GM12878 (cell line): ENCODE measurements around the gene MTHFR. TPM values are rescaled to one million over a fixed set of nuclear protein-coding genes. Genes with fewer than 3 reads are reported as not detected.

ENCODE experiments used
- ATAC-seq: fragments of 200-7000 bp; cut with Tn5 transposase; 3 replicates; pipeline ENCODE4 v1.9.1; 2020; ENCODE audit warnings: mild to moderate bottlenecking, moderate library complexity
- BruUV-seq: library from RNA; stranded (reverse); fragments of 400-500 nt; replicated peaks from 2 replicates; lab custom pipeline; 2021; lab: Mats Ljungman, UMichigan
- CTCF ChIA-PET: fragments of 300-600 bp; sonication (Branson Sonifier 250); formaldehyde crosslinking; extraction: SDS; loops from one replicate; lab custom pipeline; 2021; ENCODE audit warnings: inconsistent platforms; lab: Yijun Ruan, JAX
- POLR2A ChIA-PET: fragments of 350-600 bp; formaldehyde crosslinking; extraction: SDS; loops from one replicate; lab custom pipeline; 2021; ENCODE audit warnings: inconsistent platforms; lab: Charles Lee
- RAD21 ChIA-PET: fragments of 300-600 bp; sonication (Branson Sonifier 250); formaldehyde crosslinking; loops from one replicate; lab custom pipeline; 2023; ENCODE audit warnings: antibody characterized with exemption; ENCODE audit not compliant: unreplicated experiment; lab: Charles Lee
- SMC1A ChIA-PET: fragments of 300-600 bp; sonication (Branson Sonifier 250); formaldehyde crosslinking; loops from one replicate; lab custom pipeline; 2023; ENCODE audit not compliant: unreplicated experiment, uncharacterized antibody; lab: Charles Lee
- DNase-seq: peaks from one replicate; pipeline ENCODE4 v3.0.0-alpha.2; 2011; ENCODE audit warnings: low read depth, low spot score
- FAIRE-seq: peaks from 3 replicates; lab custom pipeline; 2011; peaks lifted over from hg19 to GRCh38; lab: Jason Lieb, UNC
- H2AFZ ChIP-seq: 2 replicates; pipeline ENCODE4 v1.6.0; 2011; ENCODE audit warnings: low read depth, low read length, control low read depth; ENCODE audit not compliant: control insufficient read depth
- H3K27ac ChIP-seq: 2 replicates; pipeline ENCODE4 v1.5.1; 2011; ENCODE audit warnings: control low read depth; ENCODE audit not compliant: control insufficient read depth, insufficient read depth
- H3K27me3 ChIP-seq, 2 experiments: replicated peaks in 1 of 2; 2 replicates each; pipeline versions ENCODE4 v1.6.0 to v1.6.1; 2011; ENCODE audit warnings: low read length in 1 of 2; ENCODE audit not compliant: control insufficient read depth in 2 of 2, insufficient read depth in 2 of 2
- H3K36me3 ChIP-seq, 2 experiments: 2 replicates each; pipeline ENCODE4 v1.5.1; 2011; ENCODE audit warnings: low read length in 1 of 2; ENCODE audit not compliant: control insufficient read depth in 2 of 2, insufficient read depth in 2 of 2
- H3K4me1 ChIP-seq: 2 replicates; pipeline ENCODE4 v1.6.1; 2011; ENCODE audit warnings: mild to moderate bottlenecking, low read length, moderate library complexity, mixed read lengths; ENCODE audit not compliant: control insufficient read depth, insufficient read depth
- H3K4me2 ChIP-seq: 2 replicates; pipeline ENCODE4 v1.6.0; 2011; ENCODE audit warnings: control low read depth; ENCODE audit not compliant: control insufficient read depth, insufficient read depth
- H3K4me3 ChIP-seq: fragments of 200-600 bp; sonication (generic); 2 replicates; pipeline ENCODE4 v1.5.1; 2016
- H3K79me2 ChIP-seq: 2 replicates; pipeline ENCODE4 v1.6.0; 2011; ENCODE audit warnings: low read length; ENCODE audit not compliant: control insufficient read depth, insufficient read depth
- H3K9ac ChIP-seq: 2 replicates; pipeline ENCODE4 v1.8.0; 2011; ENCODE audit warnings: low read length, control low read depth, mixed read lengths; ENCODE audit not compliant: control insufficient read depth, insufficient read depth
- H3K9me3 ChIP-seq: replicated peaks from 3 replicates; pipeline ENCODE4 v1.5.1; 2011; ENCODE audit warnings: mild to moderate bottlenecking, low read length; ENCODE audit not compliant: control insufficient read depth, insufficient read depth
- H4K20me1 ChIP-seq: 2 replicates; pipeline ENCODE4 v1.6.0; 2011; ENCODE audit not compliant: control insufficient read depth, insufficient read depth
- ATF3 ChIP-seq: IDR thresholded peaks from 2 replicates; pipeline ENCODE4 v1.6.1; 2011; ENCODE audit warnings: low read depth, mild to moderate bottlenecking, low read length, moderate library complexity, borderline replicate concordance; ENCODE audit errors: extremely low read depth
- BHLHE40 ChIP-seq, 2 experiments: fragments of 450-650 bp in 1 of 2; IDR thresholded peaks; 2 replicates each; pipeline ENCODE4 v1.6.1; 2011 to 2017; ENCODE audit warnings: low read depth in 2 of 2, borderline replicate concordance in 1 of 2, improper control_type of control experiment in 1 of 2, low read length in 1 of 2, mild to moderate bottlenecking in 1 of 2
- KDM1A ChIP-seq: fragments of 200-600 bp; sonication (generic); IDR thresholded peaks from 2 replicates; pipeline ENCODE4 v1.6.1; 2016; ENCODE audit warnings: borderline replicate concordance
- RFX5 ChIP-seq: IDR thresholded peaks from 2 replicates; pipeline ENCODE4 v1.6.1; 2011; ENCODE audit warnings: low read depth, low read length, improper control_type of control experiment
- RUNX3 ChIP-seq: IDR thresholded peaks from 2 replicates; pipeline ENCODE4 v1.6.1; 2012; ENCODE audit warnings: low read length, inconsistent platforms
- SUPT20H ChIP-seq: IDR thresholded peaks from 2 replicates; pipeline ENCODE4 v1.6.1; 2011; ENCODE audit warnings: low read depth, mild to moderate bottlenecking, low read length, moderate library complexity, borderline replicate concordance; ENCODE audit not compliant: control insufficient read depth
- WGBS: methylation state at CpG from one replicate; pipeline ENCODE4 v1.1.6; 2016; ENCODE audit warnings: low lambda C conversion rate; ENCODE audit not compliant: insufficient replicate concordance, insufficient coverage; ENCODE audit errors: missing lambda C conversion rate; 5-methylcytosine and 5-hydroxymethylcytosine counted together
- in situ Hi-C: fragments of 300-500 bp; cut with MboI; formaldehyde crosslinking; loops from 9 replicates; pipeline ENCODE4 v1.14.3; 2018; ENCODE audit warnings: mixed read lengths
- intact Hi-C: fragments of 100-400 bp; cut with micrococcal nuclease; formaldehyde crosslinking; loops from one replicate; pipeline ENCODE4 v1.14.2; 2022; ENCODE audit not compliant: unreplicated experiment
- polyA plus RNA-seq, 11 experiments: library from polyadenylated mRNA; depleted of rRNA in 4 of 11; unstranded in 6 of 11; stranded (reverse) in 5 of 11; fragments of >200 nt; fragmentation: Nextera tagmentation in 4 of 11; fragmentation: Illumina TruSeq in 1 of 11; extraction: Ambion mirVana in 4 of 11; extraction: Trizol in 1 of 11; gene quantifications; 1 replicate in 1 of 11; 2 replicates in 10 of 11; pipeline versions ENCODE4 v1.2.1 to v1.2.3, GENCODE V29; 2011 to 2016; ENCODE audit warnings: inconsistent platforms in 2 of 11, missing spikeins in 2 of 11, low read depth in 1 of 11
- total RNA-seq, 4 experiments: library from RNA; depleted of rRNA in 3 of 4; stranded (reverse); fragments of >200 nt in 3 of 4; fragmentation: Illumina TruSeq in 1 of 4; extraction: Trizol in 1 of 4; gene quantifications; 2 replicates each; pipeline versions ENCODE4 v1.2.1 to v1.2.3, GENCODE V29; 2013 to 2021
- TF ChIP-seq, protein P1 (sequence below): fragments of 450-650 bp; IDR thresholded peaks from 2 replicates; pipeline ENCODE4 v1.6.1; 2016; ENCODE audit warnings: mild to moderate bottlenecking
- TF ChIP-seq, protein P2 (sequence below): fragments of 450-650 bp; IDR thresholded peaks from 2 replicates; pipeline ENCODE4 v1.6.1; 2016; ENCODE audit warnings: mild to moderate bottlenecking, moderate library complexity, borderline replicate concordance

The MTHFR gene
- total and polyA plus RNA-seq, 10 of the 15 experiments (the other 5 are each of a cell fraction or from before 2014, with no cell fraction given) = 1.0 to 16.8 (median 9.4) TPM

DNA sequence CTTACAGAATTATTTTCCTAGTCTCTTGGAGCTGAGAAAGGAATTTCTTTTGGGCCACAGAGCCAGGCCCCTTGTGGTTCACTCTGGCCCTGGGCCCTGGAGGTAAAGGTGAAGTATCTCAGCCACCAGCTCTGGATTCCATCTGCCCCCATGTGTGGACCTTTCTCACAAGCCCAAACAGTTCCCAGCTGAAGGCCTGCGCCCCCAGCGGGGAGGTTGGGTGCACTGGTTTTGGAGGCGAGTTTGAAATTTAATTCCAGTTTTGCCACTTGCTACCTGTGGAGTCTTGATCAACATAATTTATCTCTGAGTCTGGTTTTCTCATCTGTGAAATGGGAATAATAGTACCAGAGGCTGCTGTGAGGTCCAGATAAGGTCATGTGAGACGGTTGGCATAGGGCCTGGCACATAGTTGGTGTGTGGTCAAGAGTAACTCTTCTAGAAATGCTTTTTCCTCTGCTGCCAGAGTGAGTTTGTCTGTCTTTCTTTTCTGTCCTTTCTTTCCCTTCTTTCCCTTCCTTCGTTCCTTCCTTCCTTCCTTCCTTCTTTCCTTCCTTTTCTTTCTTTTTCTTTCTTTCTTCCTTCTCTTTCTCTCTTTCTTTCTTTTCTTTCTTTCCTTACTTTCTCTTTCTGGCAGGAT lies 63.7 kb downstream of the MTHFR start:
- POLR2A ChIA-PET = no interaction called here

More for the DNA sequence above, 63.7 kb downstream of the MTHFR start:
- SMC1A ChIA-PET = no interaction called here
- H3K27me3 ChIP-seq = no peaks in the 10 kb centered on the region
- H3K36me3 ChIP-seq = no peaks in the 10 kb centered on the region
- WGBS = 81% methylated on average over 5 of the region's 5 CpGs
- CTCF ChIA-PET = no interaction called here
- intact Hi-C loops = no loop called here
- RAD21 ChIA-PET = no interaction called here
- H2AFZ ChIP-seq = no peak overlapping the region
- no peaks in the 10 kb centered on the region for H3K9me3 ChIP-seq
- H3K27ac ChIP-seq = no peak overlapping the region
- FAIRE-seq (no peak), ATAC-seq (no peak), DNase-seq (no peak)
- BruUV-seq = no TSS peak
- TF ChIP-seq RFX5 = no peak
- TF ChIP-seq, protein P1, sequence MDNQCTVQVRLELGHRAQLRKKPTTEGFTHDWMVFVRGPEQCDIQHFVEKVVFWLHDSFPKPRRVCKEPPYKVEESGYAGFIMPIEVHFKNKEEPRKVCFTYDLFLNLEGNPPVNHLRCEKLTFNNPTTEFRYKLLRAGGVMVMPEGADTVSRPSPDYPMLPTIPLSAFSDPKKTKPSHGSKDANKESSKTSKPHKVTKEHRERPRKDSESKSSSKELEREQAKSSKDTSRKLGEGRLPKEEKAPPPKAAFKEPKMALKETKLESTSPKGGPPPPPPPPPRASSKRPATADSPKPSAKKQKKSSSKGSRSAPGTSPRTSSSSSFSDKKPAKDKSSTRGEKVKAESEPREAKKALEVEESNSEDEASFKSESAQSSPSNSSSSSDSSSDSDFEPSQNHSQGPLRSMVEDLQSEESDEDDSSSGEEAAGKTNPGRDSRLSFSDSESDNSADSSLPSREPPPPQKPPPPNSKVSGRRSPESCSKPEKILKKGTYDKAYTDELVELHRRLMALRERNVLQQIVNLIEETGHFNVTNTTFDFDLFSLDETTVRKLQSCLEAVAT = no peak
- no peak for TF ChIP-seq RUNX3
- no peak for TF ChIP-seq ATF3
- no peak for TF ChIP-seq BHLHE40 (IDR thresholded peaks at IDR 0.05; ENCODE audit: borderline replicate concordance in 1 of 2, low read depth in 2 of 2, low read length in 1 of 2)
- TF ChIP-seq SUPT20H = no peak
- TF ChIP-seq, protein P2, sequence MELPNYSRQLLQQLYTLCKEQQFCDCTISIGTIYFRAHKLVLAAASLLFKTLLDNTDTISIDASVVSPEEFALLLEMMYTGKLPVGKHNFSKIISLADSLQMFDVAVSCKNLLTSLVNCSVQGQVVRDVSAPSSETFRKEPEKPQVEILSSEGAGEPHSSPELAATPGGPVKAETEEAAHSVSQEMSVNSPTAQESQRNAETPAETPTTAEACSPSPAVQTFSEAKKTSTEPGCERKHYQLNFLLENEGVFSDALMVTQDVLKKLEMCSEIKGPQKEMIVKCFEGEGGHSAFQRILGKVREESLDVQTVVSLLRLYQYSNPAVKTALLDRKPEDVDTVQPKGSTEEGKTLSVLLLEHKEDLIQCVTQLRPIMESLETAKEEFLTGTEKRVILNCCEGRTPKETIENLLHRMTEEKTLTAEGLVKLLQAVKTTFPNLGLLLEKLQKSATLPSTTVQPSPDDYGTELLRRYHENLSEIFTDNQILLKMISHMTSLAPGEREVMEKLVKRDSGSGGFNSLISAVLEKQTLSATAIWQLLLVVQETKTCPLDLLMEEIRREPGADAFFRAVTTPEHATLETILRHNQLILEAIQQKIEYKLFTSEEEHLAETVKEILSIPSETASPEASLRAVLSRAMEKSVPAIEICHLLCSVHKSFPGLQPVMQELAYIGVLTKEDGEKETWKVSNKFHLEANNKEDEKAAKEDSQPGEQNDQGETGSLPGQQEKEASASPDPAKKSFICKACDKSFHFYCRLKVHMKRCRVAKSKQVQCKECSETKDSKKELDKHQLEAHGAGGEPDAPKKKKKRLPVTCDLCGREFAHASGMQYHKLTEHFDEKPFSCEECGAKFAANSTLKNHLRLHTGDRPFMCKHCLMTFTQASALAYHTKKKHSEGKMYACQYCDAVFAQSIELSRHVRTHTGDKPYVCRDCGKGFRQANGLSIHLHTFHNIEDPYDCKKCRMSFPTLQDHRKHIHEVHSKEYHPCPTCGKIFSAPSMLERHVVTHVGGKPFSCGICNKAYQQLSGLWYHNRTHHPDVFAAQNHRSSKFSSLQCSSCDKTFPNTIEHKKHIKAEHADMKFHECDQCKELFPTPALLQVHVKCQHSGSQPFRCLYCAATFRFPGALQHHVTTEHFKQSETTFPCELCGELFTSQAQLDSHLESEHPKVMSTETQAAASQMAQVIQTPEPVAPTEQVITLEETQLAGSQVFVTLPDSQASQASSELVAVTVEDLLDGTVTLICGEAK = no peak
- no peak for TF ChIP-seq KDM1A
- H3K9ac ChIP-seq = no peak overlapping the region
- in situ Hi-C loops = no loop called here
- no peak overlapping the region for H3K4me2 ChIP-seq
- no peaks in the 10 kb centered on the region for H3K79me2 ChIP-seq
- peaks cover 15% of the 10 kb centered on the region for H3K4me1 ChIP-seq
- H3K4me3 ChIP-seq = no peak overlapping the region
- H4K20me1 ChIP-seq = no peaks in the 10 kb centered on the region
